H1 (cell line): ENCODE results near the gene IGF2BP3. TPM values are rescaled to one million over a fixed set of nuclear protein-coding genes. Genes with fewer than 3 reads are reported as not detected.
A peak's percentile ranks its signal among the peaks of the same experiment; 100 is the strongest.

Experiments
- CTCF ChIA-PET: fragments of 300-600 bp; sonication (Branson Sonifier 250); formaldehyde crosslinking; loops from one replicate; lab custom pipeline; 2021; ENCODE audit not compliant: partially characterized antibody; lab: Charles Lee
- POLR2A ChIA-PET: fragments of 300-600 bp; sonication (Branson Sonifier 250); formaldehyde crosslinking; loops from one replicate; lab custom pipeline; 2021; ENCODE audit warnings: inconsistent platforms; ENCODE audit not compliant: partially characterized antibody; lab: Charles Lee
- DNase-seq, 2 experiments: peaks; one replicate each; pipeline versions ENCODE4 v3.0.0 to v3.0.0-alpha.2; 2010 to 2022; ENCODE audit warnings: low spot score in 2 of 2, low read depth in 1 of 2, mixed read lengths in 1 of 2
- FAIRE-seq: peaks from 2 replicates; lab custom pipeline; 2011; peaks lifted over from hg19 to GRCh38; lab: Jason Lieb, UNC
- H2AFZ ChIP-seq: 2 replicates; pipeline ENCODE4 v1.8.1; 2012; ENCODE audit warnings: low read length, inconsistent platforms
- H2AK5ac ChIP-seq: 2 replicates; pipeline ENCODE4 v1.6.1; 2013; ENCODE audit warnings: low read depth, low read length
- H2BK120ac ChIP-seq: replicated peaks from 2 replicates; pipeline ENCODE3; 2013; ENCODE audit warnings: low read depth, low read length, inconsistent platforms
- H2BK12ac ChIP-seq: 2 replicates; pipeline ENCODE4 v1.6.1; 2013; ENCODE audit warnings: low read depth, low read length
- H2BK15ac ChIP-seq: 2 replicates; pipeline ENCODE4 v1.6.1; 2013; ENCODE audit warnings: low read length
- H2BK20ac ChIP-seq: 2 replicates; pipeline ENCODE4 v1.6.1; 2013; ENCODE audit warnings: low read length
- H2BK5ac ChIP-seq: 2 replicates; pipeline ENCODE4 v1.6.1; 2013; ENCODE audit warnings: low read depth, low read length
- H3K14ac ChIP-seq: 2 replicates; pipeline ENCODE4 v1.6.1; 2013; ENCODE audit warnings: inconsistent platforms; ENCODE audit not compliant: insufficient read length
- H3K18ac ChIP-seq: 2 replicates; pipeline ENCODE4 v1.6.1; 2013; ENCODE audit warnings: low read length; ENCODE audit errors: extremely low read depth
- H3K23ac ChIP-seq: 2 replicates; pipeline ENCODE4 v1.6.1; 2013; ENCODE audit warnings: inconsistent platforms; ENCODE audit not compliant: insufficient read length
- H3K23me2 ChIP-seq: 2 replicates; pipeline ENCODE4 v1.6.1; 2013; ENCODE audit warnings: low read depth, low read length
- H3K27ac ChIP-seq: 2 replicates; pipeline ENCODE4 v1.6.1; 2011; ENCODE audit warnings: low read depth, low read length, inconsistent platforms
- H3K27me3 ChIP-seq, 4 experiments: replicated peaks in 1 of 4; 1 replicate in 1 of 4; 2 replicates in 3 of 4; pipeline versions ENCODE4 v1.6.1 to v1.8.1; 2011 to 2013; ENCODE audit warnings: low read length in 3 of 4, mild to moderate bottlenecking in 3 of 4, inconsistent platforms in 2 of 4, mixed read lengths in 2 of 4, moderate library complexity in 1 of 4; ENCODE audit not compliant: control insufficient read depth in 3 of 4, insufficient read depth in 3 of 4; ENCODE audit errors: extremely low read depth in 1 of 4
- H3K36me3 ChIP-seq, 4 experiments: 2 replicates each; pipeline versions ENCODE4 v1.6.1 to v1.8.1; 2011 to 2013; ENCODE audit warnings: mild to moderate bottlenecking in 4 of 4, low read length in 3 of 4, moderate library complexity in 2 of 4, control low read depth in 1 of 4, inconsistent platforms in 1 of 4; ENCODE audit not compliant: insufficient read depth in 4 of 4, control insufficient read depth in 2 of 4
- H3K4ac ChIP-seq: replicated peaks from 2 replicates; pipeline ENCODE3; 2013; ENCODE audit warnings: low read length, low read depth, mixed read lengths, inconsistent platforms; ENCODE audit not compliant: insufficient read length
- H3K4me1 ChIP-seq, 4 experiments: replicated peaks in 1 of 4; 1 replicate in 1 of 4; 2 replicates in 3 of 4; pipeline versions ENCODE4 v1.6.1 to v1.8.1; 2011 to 2013; ENCODE audit warnings: low read length in 3 of 4, inconsistent platforms in 2 of 4, mixed read lengths in 1 of 4; ENCODE audit not compliant: insufficient read depth in 4 of 4, control insufficient read depth in 3 of 4
- H3K4me2 ChIP-seq, 2 experiments: 2 replicates each; pipeline versions ENCODE4 v1.6.1 to v1.8.1; 2011 to 2013; ENCODE audit warnings: low read depth in 2 of 2, low read length in 2 of 2, control low read depth in 1 of 2, inconsistent platforms in 1 of 2, mild to moderate bottlenecking in 1 of 2; ENCODE audit not compliant: insufficient read depth in 1 of 2
- H3K4me3 ChIP-seq, 4 experiments: fragments of 200-600, 300-600 bp in 1 of 4; sonication (generic), shearing (Covaris generic), sonication (Bioruptor Twin) in 1 of 4; 2 replicates each; pipeline versions ENCODE4 v1.5.1 to v1.8.1; 2011 to 2016; ENCODE audit warnings: low read length in 4 of 4, low read depth in 3 of 4, control low read depth in 2 of 4, inconsistent platforms in 2 of 4, mild to moderate bottlenecking in 2 of 4, mixed read lengths in 1 of 4, moderate library complexity in 1 of 4; ENCODE audit not compliant: insufficient read depth in 2 of 4; ENCODE audit errors: extremely low read depth in 1 of 4
- H3K56ac ChIP-seq: replicated peaks from 2 replicates; pipeline ENCODE3; 2013; ENCODE audit warnings: low read depth, mild to moderate bottlenecking, mixed read lengths, low read length, inconsistent platforms; ENCODE audit not compliant: insufficient read length
- H3K79me1 ChIP-seq: 2 replicates; pipeline ENCODE4 v1.6.1; 2013; ENCODE audit warnings: low read depth, low read length, control low read depth
- H3K79me2 ChIP-seq, 2 experiments: 2 replicates each; pipeline versions ENCODE4 v1.6.1 to v1.8.1; 2012 to 2013; ENCODE audit warnings: low read length in 2 of 2, mild to moderate bottlenecking in 2 of 2, inconsistent platforms in 1 of 2; ENCODE audit not compliant: insufficient read depth in 2 of 2, control insufficient read depth in 1 of 2
- H3K9ac ChIP-seq, 4 experiments: replicated peaks in 1 of 4; 1 replicate in 1 of 4; 2 replicates in 3 of 4; pipeline versions ENCODE4 v1.6.1 to v1.8.1; 2011 to 2013; ENCODE audit warnings: low read depth in 3 of 4, low read length in 3 of 4, control low read depth in 2 of 4, mild to moderate bottlenecking in 2 of 4, moderate library complexity in 2 of 4, inconsistent platforms in 1 of 4; ENCODE audit errors: extremely low read depth in 1 of 4
- H3K9me3 ChIP-seq, 2 experiments: 2 replicates each; pipeline versions ENCODE4 v1.6.1 to v1.8.1; 2012 to 2013; ENCODE audit warnings: mild to moderate bottlenecking in 2 of 2, moderate library complexity in 2 of 2, control low read depth in 1 of 2, inconsistent platforms in 1 of 2, low read depth in 1 of 2, low read length in 1 of 2, mixed read lengths in 1 of 2; ENCODE audit not compliant: insufficient read depth in 2 of 2
- H4K20me1 ChIP-seq, 2 experiments: replicated peaks in 1 of 2; 2 replicates each; pipeline versions ENCODE3 to v1.8.1; 2011 to 2013; ENCODE audit warnings: inconsistent platforms in 2 of 2, low read length in 2 of 2, mild to moderate bottlenecking in 1 of 2; ENCODE audit not compliant: insufficient read depth in 2 of 2, control insufficient read depth in 1 of 2
- H4K5ac ChIP-seq: 2 replicates; pipeline ENCODE4 v1.6.1; 2013; ENCODE audit warnings: low read length, low read depth, mixed read lengths, inconsistent platforms; ENCODE audit not compliant: insufficient read length
- H4K8ac ChIP-seq: 2 replicates; pipeline ENCODE4 v1.8.0; 2013; ENCODE audit warnings: mild to moderate bottlenecking, moderate library complexity, low read length, inconsistent platforms; ENCODE audit not compliant: insufficient read depth; ENCODE audit errors: extremely low read depth
- H4K91ac ChIP-seq: replicated peaks from 2 replicates; pipeline ENCODE3; 2013; ENCODE audit warnings: low read length, mixed read lengths, inconsistent platforms; ENCODE audit not compliant: insufficient read length
- ASH2L ChIP-seq: fragments of 200-600, 300-600 bp; sonication (generic); IDR thresholded peaks from one replicate; pipeline ENCODE4 v1.7.1; 2017; ENCODE audit warnings: low read length
- CHD2 ChIP-seq: IDR thresholded peaks from 2 replicates; pipeline ENCODE4 v1.6.1; 2012; ENCODE audit warnings: low read length, improper control_type of control experiment
- NANOG ChIP-seq: IDR thresholded peaks from 2 replicates; pipeline ENCODE4 v1.6.1; 2011; ENCODE audit warnings: low read length, low read depth, mild to moderate bottlenecking, inconsistent platforms; ENCODE audit not compliant: insufficient read depth, poor library complexity, severe bottlenecking
- POLR2A ChIP-seq, 2 experiments: IDR thresholded peaks; 1 replicate in 1 of 2; 2 replicates in 1 of 2; pipeline ENCODE4 v1.6.1; 2011; ENCODE audit warnings: low read depth in 2 of 2, low read length in 2 of 2, mild to moderate bottlenecking in 2 of 2; ENCODE audit errors: control extremely low read depth in 1 of 2
- POLR2AphosphoS5 ChIP-seq: IDR thresholded peaks from 2 replicates; pipeline ENCODE4 v1.6.1; 2011; ENCODE audit warnings: low read depth, low read length
- SAP30 ChIP-seq: fragments of 300-600 bp; sonication (generic); IDR thresholded peaks from 2 replicates; pipeline ENCODE4 v1.7.1; 2012; ENCODE audit warnings: low read length, moderate library complexity, mild to moderate bottlenecking, inconsistent platforms; ENCODE audit not compliant: insufficient read depth, insufficient replicate concordance
- ZNF274 ChIP-seq: IDR thresholded peaks from 2 replicates; pipeline ENCODE4 v1.7.0; 2012; ENCODE audit warnings: low read length, borderline replicate concordance; ENCODE audit errors: extremely low read depth
- WGBS, 2 experiments: shearing (Covaris generic) in 1 of 2; methylation state at CpG; one replicate each; pipeline versions ENCODE4 v1.1.6 to v1.1.7; 2013 to 2015; ENCODE audit warnings: low lambda C conversion rate in 2 of 2, mixed read lengths in 2 of 2, inconsistent platforms in 1 of 2, low coverage in 1 of 2, missing lambda C conversion rate in 1 of 2; ENCODE audit not compliant: insufficient replicate concordance in 2 of 2, insufficient coverage in 1 of 2, insufficient read length in 1 of 2; ENCODE audit errors: extremely low coverage in 1 of 2, missing lambda C conversion rate in 1 of 2; 5-methylcytosine and 5-hydroxymethylcytosine counted together
- polyA plus RNA-seq, 7 experiments: library from polyadenylated mRNA; depleted of rRNA in 3 of 7; stranded (reverse) in 5 of 7; unstranded in 2 of 7; fragments of >200 nt in 5 of 7; fragments of 200-250 nt in 2 of 7; gene quantifications; 1 replicate in 5 of 7; 2 replicates in 1 of 7; 4 replicates in 1 of 7; pipeline versions ENCODE4 v1.2.1 to v1.2.3, GENCODE V29; 2011 to 2013; ENCODE audit warnings: missing spikeins in 2 of 7, mixed read lengths in 2 of 7
- total RNA-seq: library from RNA; stranded (reverse); fragmentation: NEBNext Ultra II Directional; extraction: Animal tissue kit (Norgen Biotek cat#: 25700); gene quantifications from 2 replicates; pipeline ENCODE4 v1.2.1, GENCODE V29; 2021

Gene IGF2BP3
- total and polyA plus RNA-seq, 2 of the 8 experiments (the other 6 are each of a cell fraction or from before 2014, with no cell fraction given): 66.3 to 193 TPM

DNA sequence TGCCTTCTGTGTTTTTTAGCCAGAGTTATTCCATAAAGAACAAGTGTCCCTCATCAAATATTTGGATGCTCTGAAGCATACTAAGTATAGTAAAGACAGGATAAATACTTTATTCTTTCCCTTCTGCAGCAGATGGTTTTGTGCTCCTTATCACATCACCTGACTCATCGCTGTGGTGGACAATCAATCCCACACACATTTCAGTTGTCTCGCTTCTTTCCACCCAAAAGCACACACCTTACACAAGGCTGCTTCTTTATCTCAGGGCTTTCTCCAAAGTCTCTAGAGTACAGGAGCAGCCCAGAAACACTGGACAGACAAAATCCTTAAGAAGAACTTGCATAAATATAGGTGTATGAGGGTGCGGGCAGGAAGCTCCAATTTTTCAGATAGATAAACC, 43.4 kb downstream of the IGF2BP3 start:
- Histone ChIP-seq H3K23ac (no peak overlapping the region), H3K4me3 (no peak overlapping the region), H4K20me1 (peaks cover 25 to 44% of the 10 kb centered on the region in 2 experiments), H2BK12ac (no peak overlapping the region), H2BK120ac (no peak overlapping the region), H3K27ac (no peak overlapping the region), H2AK5ac (no peak overlapping the region), H3K79me2 (peaks cover 30 to 99% of the 10 kb centered on the region in 2 experiments), H3K79me1 (peaks cover 3% of the 10 kb centered on the region; the same call in 1 of the 2 replicates), H2AFZ (no peak overlapping the region), H3K23me2 (0 out of 2 replicates have a peak, but pooled peaks cover 1% of the 10 kb centered on the region), H2BK20ac (no peak overlapping the region), H3K56ac (no peak overlapping the region), H3K4me2 (no peak overlapping the region), H2BK15ac (no peak overlapping the region), H3K18ac (no peak overlapping the region), H4K8ac (no peak overlapping the region), H3K4me1 (peaks cover 0 to 9% (median 6%) of the 10 kb centered on the region in 4 experiments; a peak in 3 of 7 replicates), H4K91ac (no peak overlapping the region), H3K27me3 (no peaks in the 10 kb centered on the region), H3K14ac (no peak overlapping the region), H4K5ac (no peak overlapping the region), H3K36me3 (no peaks in the 10 kb centered on the region), H3K9ac (0 out of 7 replicates have a peak overlapping the region, but pooled peaks of 1 of the 4 experiments have one; percentile 25), H2BK5ac (no peak overlapping the region), H3K4ac (no peak overlapping the region), H3K9me3 (no peaks in the 10 kb centered on the region)
- no peak for DNase-seq
- FAIRE-seq: no peak
- ChIA-PET POLR2A (interaction anchor here (0.7 to 1.4 kb wide), 2 partner anchors 9 to 41 kb away, joined by 3 to 4 read pairs; no protein-coding TSS in a partner anchor), CTCF (interaction anchor here (0.7 kb wide), 1 partner anchor 118 kb away, joined by 3 read pairs; no protein-coding TSS in a partner anchor)
- TF ChIP-seq POLR2AphosphoS5 (no peak), SAP30 (no peak), POLR2A (IDR thresholded peaks at IDR 0.05; ENCODE audit: control extremely low read depth in 1 of 2, low read depth in 2 of 2, low read length in 2 of 2) (no peak), ZNF274 (no peak), ASH2L (no peak), CHD2 (no peak), NANOG (no peak)
- WGBS, 2 experiments: 92% methylated on average over 3 of the region's 3 CpGs; no CpG with 5 or more reads in 1 of the 2 experiments
